SU-DHL-6 (cell line): Measurements from ENCODE around the gene SPINK8.

ENCODE experiments used
- H2AFZ ChIP-seq: fragments of 200-600 bp; sonication (generic); 2 replicates; pipeline ENCODE4 v1.6.1; 2014; ENCODE audit warnings: low read depth, mild to moderate bottlenecking, moderate library complexity, mixed read lengths, antibody characterized with exemption, low read length; ENCODE audit not compliant: severe bottlenecking
- H3F3A ChIP-seq: fragments of 200-600 bp; shearing (Covaris generic); 2 replicates; pipeline ENCODE4 v1.6.0; 2016; ENCODE audit warnings: antibody characterized with exemption, mild to moderate bottlenecking; ENCODE audit not compliant: insufficient read depth
- H3K27ac ChIP-seq: fragments of 200-600 bp; sonication (generic); 2 replicates; pipeline ENCODE4 v1.5.1; 2016; ENCODE audit warnings: low read depth, mild to moderate bottlenecking, low read length, moderate library complexity, mixed read lengths
- H3K27me3 ChIP-seq: fragments of 200-600 bp; sonication (generic), shearing (Covaris generic); 2 replicates; pipeline ENCODE4 v1.6.0; 2014; ENCODE audit warnings: mild to moderate bottlenecking, low read length
- H3K36me3 ChIP-seq: fragments of 200-600 bp; sonication (generic); 2 replicates; pipeline ENCODE4 v1.6.1; 2014; ENCODE audit warnings: mild to moderate bottlenecking, low read length, mixed read lengths
- H3K4me2 ChIP-seq: fragments of 300-600, 200-600 bp; shearing (Covaris generic), sonication (generic); 2 replicates; pipeline ENCODE4 v1.6.0; 2014; ENCODE audit warnings: low read length, low read depth, mild to moderate bottlenecking; ENCODE audit not compliant: poor library complexity, severe bottlenecking
- H3K4me3 ChIP-seq: fragments of 200-600 bp; sonication (generic); 2 replicates; pipeline ENCODE4 v1.5.1; 2014; ENCODE audit warnings: antibody characterized with exemption, low read length, mild to moderate bottlenecking, mixed read lengths; ENCODE audit not compliant: insufficient read depth, poor library complexity, severe bottlenecking
- H3K79me2 ChIP-seq: fragments of 200-600 bp; sonication (generic); 2 replicates; pipeline ENCODE4 v1.6.1; 2014; ENCODE audit warnings: mild to moderate bottlenecking, low read length, moderate library complexity; ENCODE audit not compliant: insufficient read depth
- H3K9ac ChIP-seq: fragments of 200-600 bp; sonication (generic); 2 replicates; pipeline ENCODE4 v1.7.0; 2014; ENCODE audit warnings: mild to moderate bottlenecking, low read length
- H3K9me2 ChIP-seq: fragments of 200-600 bp; sonication (generic); replicated peaks from 2 replicates; pipeline ENCODE4 v1.6.1; 2014; ENCODE audit warnings: low read length; ENCODE audit not compliant: insufficient read depth
- H3K9me3 ChIP-seq: fragments of 200-600 bp; sonication (generic); 2 replicates; pipeline ENCODE4 v1.6.1; 2014; ENCODE audit warnings: low read length, mixed read lengths; ENCODE audit not compliant: insufficient read depth
- H4K20me1 ChIP-seq: fragments of 200-600 bp; sonication (generic); 2 replicates; pipeline ENCODE4 v1.6.1; 2014; ENCODE audit warnings: low read depth, mild to moderate bottlenecking, antibody characterized with exemption, low read length, moderate library complexity, mixed read lengths
- EZH2phosphoT487 ChIP-seq: fragments of 200-600 bp; sonication (generic), shearing (Covaris generic); conservative IDR thresholded peaks from 2 replicates; pipeline ENCODE4 v1.6.1; 2018; ENCODE audit warnings: mild to moderate bottlenecking, antibody characterized with exemption, low read length, moderate library complexity, mixed read lengths
- TF ChIP-seq, protein P1 (sequence below): fragments of 200-600 bp; sonication (generic); IDR thresholded peaks from one replicate; pipeline ENCODE4 v1.5.1; 2017; ENCODE audit warnings: antibody characterized with exemption, mild to moderate bottlenecking, low read length, moderate library complexity; ENCODE audit not compliant: insufficient read depth, poor library complexity, severe bottlenecking

Gene SPINK8

DNA sequence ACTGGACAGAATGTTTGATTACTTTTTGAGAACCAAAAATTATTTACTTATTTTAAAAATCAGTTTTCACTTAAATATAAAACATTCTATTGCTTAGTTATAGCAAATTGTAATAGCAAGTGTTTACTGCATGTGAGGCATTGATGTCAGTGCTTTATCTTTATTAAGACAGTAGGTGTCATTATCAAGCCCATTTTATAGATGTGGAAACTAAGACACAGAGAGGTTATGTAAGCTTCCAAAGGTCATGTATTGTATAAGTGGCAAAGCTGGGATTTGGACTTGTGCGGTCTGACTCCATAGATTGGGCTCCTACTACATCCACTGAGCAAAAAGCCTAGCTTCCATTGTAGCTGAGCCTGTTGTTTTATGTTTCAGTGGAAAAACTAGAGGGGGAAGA, 74.9 kb downstream of the SPINK8 start:
- Histone ChIP-seq H3K27ac (no peak overlapping the region), H3K4me3 (no peak overlapping the region), H3K9me2 (no peaks in the 10 kb centered on the region), H3K36me3 (peaks cover 55% of the 10 kb centered on the region), H3K9me3 (no peaks in the 10 kb centered on the region), H3K27me3 (no peaks in the 10 kb centered on the region), H3F3A (peaks cover 8% of the 10 kb centered on the region; the same call in 1 of the 2 replicates), H2AFZ (no peak overlapping the region), H3K79me2 (peaks cover 59% of the 10 kb centered on the region), H3K4me2 (no peak overlapping the region), H4K20me1 (peaks cover 13% of the 10 kb centered on the region; the same call in 1 of the 2 replicates), H3K9ac (no peak overlapping the region)
- TF ChIP-seq, protein P1, sequence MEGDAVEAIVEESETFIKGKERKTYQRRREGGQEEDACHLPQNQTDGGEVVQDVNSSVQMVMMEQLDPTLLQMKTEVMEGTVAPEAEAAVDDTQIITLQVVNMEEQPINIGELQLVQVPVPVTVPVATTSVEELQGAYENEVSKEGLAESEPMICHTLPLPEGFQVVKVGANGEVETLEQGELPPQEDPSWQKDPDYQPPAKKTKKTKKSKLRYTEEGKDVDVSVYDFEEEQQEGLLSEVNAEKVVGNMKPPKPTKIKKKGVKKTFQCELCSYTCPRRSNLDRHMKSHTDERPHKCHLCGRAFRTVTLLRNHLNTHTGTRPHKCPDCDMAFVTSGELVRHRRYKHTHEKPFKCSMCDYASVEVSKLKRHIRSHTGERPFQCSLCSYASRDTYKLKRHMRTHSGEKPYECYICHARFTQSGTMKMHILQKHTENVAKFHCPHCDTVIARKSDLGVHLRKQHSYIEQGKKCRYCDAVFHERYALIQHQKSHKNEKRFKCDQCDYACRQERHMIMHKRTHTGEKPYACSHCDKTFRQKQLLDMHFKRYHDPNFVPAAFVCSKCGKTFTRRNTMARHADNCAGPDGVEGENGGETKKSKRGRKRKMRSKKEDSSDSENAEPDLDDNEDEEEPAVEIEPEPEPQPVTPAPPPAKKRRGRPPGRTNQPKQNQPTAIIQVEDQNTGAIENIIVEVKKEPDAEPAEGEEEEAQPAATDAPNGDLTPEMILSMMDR, result no peak
- TF ChIP-seq EZH2phosphoT487, result no peak
